ENCODE measurements around the gene TBC1D9B. TPM values are rescaled to one million over a fixed set of nuclear protein-coding genes. Genes with fewer than 3 reads are reported as not detected.

Gene TBC1D9B
- total RNA-seq, 2 experiments from 2014 or later: 70.5 to 72.7 TPM

DNA sequence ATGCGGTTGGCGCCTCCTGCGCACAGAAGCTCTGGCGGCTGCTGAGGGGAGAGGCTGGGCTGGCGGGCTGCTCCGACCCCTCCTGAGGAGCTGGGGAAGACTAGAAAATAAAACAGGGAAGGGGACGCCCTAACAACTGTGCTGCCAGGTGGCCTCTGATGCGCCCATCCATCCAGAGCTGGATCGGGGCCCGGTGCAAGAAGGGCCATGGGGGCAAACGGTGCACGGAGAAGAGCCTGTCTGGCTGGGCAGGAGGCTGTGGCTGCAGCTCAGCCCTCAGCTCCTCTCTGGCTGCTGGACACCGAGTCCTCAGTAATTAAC lies 28.0 kb downstream of the TBC1D9B start:
- ChIA-PET CTCF (no interaction called here), POLR2A (interaction anchor here (0.6 kb wide), 1 partner anchor 12 kb away, joined by 3 read pairs; no protein-coding TSS in a partner anchor)
- ATAC-seq (no peak), DNase-seq (no peak)
- Mint-ChIP-seq H3K27me3 (ENCODE audit: low read depth) (no peaks in the 10 kb centered on the region), H3K27ac (no peak overlapping the region), H3K4me3 (no peak overlapping the region), H3K36me3 (ENCODE audit: low read depth) (peaks cover 34% of the 10 kb centered on the region), H3K9me3 (ENCODE audit: insufficient read depth) (peaks cover 6% of the 10 kb centered on the region), H3K4me1 (ENCODE audit: low read depth) (no peaks in the 10 kb centered on the region)

DNA sequence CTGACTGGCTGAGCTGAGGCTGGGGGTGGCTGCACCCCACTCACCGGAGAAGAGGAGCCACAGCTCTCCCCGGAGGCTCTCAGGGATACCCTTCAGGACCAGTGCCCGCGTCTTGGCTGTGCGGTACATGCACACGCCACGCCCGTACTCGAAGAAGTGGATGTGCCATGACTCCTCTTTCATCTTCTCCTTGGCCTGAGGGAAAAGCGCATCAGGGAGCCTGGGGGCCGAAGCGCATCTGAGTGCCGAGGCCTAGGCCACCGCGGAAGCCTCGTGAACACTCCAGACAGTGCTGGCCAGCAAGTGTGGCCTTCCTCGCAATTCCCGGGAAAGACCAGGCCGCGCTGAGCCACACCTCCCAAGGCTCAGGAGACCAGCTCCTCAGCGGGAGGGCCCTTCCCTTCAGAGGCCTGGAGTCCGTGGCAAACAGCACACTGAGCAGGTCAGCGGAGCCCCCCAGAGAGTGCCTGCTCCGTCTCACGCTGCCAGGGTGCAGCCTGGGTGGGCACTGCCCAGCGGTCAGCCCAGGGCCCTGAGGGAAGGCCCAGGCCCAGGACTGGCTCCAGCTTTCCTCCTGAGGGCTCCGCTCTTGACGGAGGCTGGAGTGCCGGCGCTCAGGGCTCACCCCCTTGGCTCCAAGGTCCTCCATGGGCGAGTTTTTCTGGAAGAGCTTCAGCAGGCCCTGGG lies 28.6 kb downstream of the TBC1D9B start:
- DNase-seq (no peak), ATAC-seq (no peak)
- ChIA-PET POLR2A (interaction anchor here (0.6 kb wide), 1 partner anchor 11 kb away, joined by 3 read pairs; no protein-coding TSS in a partner anchor), CTCF (no interaction called here)
- Mint-ChIP-seq H3K27me3 (ENCODE audit: low read depth) (no peaks in the 10 kb centered on the region), H3K4me3 (no peak overlapping the region), H3K4me1 (ENCODE audit: low read depth) (no peaks in the 10 kb centered on the region), H3K27ac (no peak overlapping the region), H3K9me3 (ENCODE audit: insufficient read depth) (peaks cover 6% of the 10 kb centered on the region), H3K36me3 (ENCODE audit: low read depth) (peaks cover 29% of the 10 kb centered on the region)

DNA sequence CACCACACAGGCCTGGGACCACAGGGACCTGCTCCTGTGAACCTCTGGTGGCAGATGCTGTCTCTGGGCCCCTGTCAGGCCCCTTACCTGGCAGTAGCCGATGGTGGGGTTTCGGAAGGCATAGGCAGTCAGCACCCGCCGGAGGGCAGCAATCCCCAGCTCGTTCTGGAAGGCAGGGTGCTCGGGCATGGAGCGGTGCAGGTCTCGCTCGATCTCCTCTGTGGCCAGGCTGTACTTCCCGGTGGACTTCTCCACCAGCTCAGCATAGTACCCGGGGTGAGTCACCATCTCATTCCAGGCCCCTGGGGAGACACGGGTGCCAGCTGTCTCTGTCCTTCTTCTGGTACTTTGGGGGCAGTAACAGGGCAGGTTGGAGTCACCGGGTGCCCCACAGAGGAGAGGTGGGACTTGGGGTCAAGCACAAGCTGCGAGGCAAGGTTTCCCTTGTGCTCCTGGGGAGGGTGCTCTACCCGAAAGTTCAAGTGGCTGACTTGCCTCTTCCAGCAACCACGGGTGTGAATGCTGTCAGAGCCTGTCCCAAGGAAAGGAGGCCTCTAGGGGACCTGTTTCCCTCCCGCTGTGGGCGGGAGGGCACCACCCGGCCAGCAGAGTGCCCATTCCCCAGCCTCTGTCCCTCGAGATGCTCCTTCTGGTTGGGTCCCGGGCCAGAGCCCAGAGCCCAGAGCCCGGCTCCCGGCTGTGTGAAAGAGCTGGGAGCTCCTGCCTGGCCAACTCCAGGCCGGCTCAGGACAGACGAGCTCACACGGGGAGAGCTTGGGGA lies 29.3 kb downstream of the TBC1D9B start:
- POLR2A ChIA-PET: no interaction called here
- peaks cover 21% of the 10 kb centered on the region for H3K36me3 Mint-ChIP-seq (ENCODE audit: low read depth)

DNA sequence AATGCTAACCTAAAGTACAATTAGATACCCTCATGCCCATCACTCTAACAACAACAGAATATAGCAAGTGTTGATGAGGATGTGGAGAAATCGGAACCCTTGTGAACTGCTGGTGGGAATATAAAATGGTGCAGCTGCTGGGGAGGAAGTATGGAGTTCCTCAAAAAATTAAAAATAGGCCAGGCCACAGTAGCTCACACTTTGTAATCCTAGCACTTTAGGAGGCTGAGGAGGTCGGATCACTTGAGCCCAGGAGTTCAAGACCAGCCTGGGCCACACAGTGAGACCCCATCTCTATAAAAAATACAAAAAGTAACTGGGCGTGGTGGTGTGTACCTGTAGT lies 31.1 kb downstream of the TBC1D9B start:
- ATAC-seq (no peak), DNase-seq (no peak)
- Mint-ChIP-seq H3K36me3 (ENCODE audit: low read depth) (peaks cover 8% of the 10 kb centered on the region), H3K4me3 (no peak overlapping the region), H3K4me1 (ENCODE audit: low read depth) (no peaks in the 10 kb centered on the region), H3K9me3 (ENCODE audit: insufficient read depth) (no peaks in the 10 kb centered on the region), H3K27me3 (ENCODE audit: low read depth) (no peaks in the 10 kb centered on the region), H3K27ac (no peak overlapping the region)
- ChIA-PET POLR2A (interaction anchor here (0.6 kb wide), 1 partner anchor 1251 kb away, joined by 4 read pairs; no protein-coding TSS in a partner anchor), CTCF (interaction anchor here (1.1 kb wide), 1 partner anchor 9 kb away, joined by 3 read pairs; no protein-coding TSS in a partner anchor)

More for the DNA sequence above, 29.3 kb downstream of the TBC1D9B start:
- Mint-ChIP-seq H3K27me3 (ENCODE audit: low read depth) (no peaks in the 10 kb centered on the region), H3K4me3 (no peak overlapping the region), H3K9me3 (ENCODE audit: insufficient read depth) (peaks cover 3% of the 10 kb centered on the region), H3K4me1 (ENCODE audit: low read depth) (no peaks in the 10 kb centered on the region), H3K27ac (no peak overlapping the region)
- DNase-seq (no peak), ATAC-seq (no peak)
- CTCF ChIA-PET: no interaction called here

DNA sequence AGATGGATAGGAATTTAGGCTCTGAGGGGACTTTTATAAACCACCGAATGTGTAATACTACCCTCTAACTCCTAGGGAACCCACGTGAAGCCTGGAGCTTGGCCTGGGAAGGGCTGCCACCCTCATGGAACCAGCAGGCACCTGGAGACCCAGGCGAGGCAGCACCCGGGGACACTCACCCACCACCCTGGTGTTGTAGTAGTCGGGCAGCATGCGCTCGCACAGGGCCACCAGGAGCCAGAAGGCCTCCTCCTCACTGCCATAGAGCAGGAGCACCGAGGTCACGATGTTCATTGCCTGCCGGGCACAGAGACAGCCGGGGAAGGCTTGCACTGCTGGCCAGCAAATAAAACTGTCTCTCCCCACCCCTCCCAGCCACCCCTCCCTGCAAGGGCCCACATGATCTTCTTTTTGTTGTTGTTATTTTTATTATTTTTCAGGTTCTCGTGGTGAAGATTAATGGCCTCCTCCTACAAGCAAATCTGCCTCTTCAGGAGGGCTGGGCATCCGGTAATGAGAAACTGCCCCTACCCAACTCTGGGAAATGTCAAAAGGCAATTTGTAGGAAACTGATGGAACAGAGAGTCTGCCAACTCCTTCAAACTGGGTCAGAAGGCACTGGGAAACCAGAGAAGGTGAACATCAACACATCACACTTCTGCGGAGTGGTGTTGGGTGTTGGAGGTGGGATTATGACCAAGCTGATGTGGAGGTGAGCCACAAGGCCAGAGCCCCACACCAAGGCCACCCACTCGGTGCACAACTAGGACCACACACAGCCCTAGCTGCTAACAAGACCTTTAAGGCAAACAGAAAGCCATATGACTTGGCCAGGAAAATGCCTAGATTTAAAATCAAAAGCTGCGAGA lies 31.7 kb downstream of the TBC1D9B start:
- ATAC-seq (no peak), DNase-seq (no peak)
- H3K27ac Mint-ChIP-seq: no peak overlapping the region
- no peaks in the 10 kb centered on the region for H3K4me1 Mint-ChIP-seq (ENCODE audit: low read depth)
- no peaks in the 10 kb centered on the region for H3K9me3 Mint-ChIP-seq (ENCODE audit: insufficient read depth)
- peaks cover 11% of the 10 kb centered on the region for H3K36me3 Mint-ChIP-seq (ENCODE audit: low read depth)
- no peaks in the 10 kb centered on the region for H3K27me3 Mint-ChIP-seq (ENCODE audit: low read depth)
- H3K4me3 Mint-ChIP-seq: no peak overlapping the region
- CTCF ChIA-PET: interaction anchor here (1.1 kb wide), 1 partner anchor 9 kb away, joined by 3 read pairs; no protein-coding TSS in a partner anchor
- POLR2A ChIA-PET: interaction anchor here (0.6 kb wide), 1 partner anchor 1250 kb away, joined by 4 read pairs; no protein-coding TSS in a partner anchor

DNA sequence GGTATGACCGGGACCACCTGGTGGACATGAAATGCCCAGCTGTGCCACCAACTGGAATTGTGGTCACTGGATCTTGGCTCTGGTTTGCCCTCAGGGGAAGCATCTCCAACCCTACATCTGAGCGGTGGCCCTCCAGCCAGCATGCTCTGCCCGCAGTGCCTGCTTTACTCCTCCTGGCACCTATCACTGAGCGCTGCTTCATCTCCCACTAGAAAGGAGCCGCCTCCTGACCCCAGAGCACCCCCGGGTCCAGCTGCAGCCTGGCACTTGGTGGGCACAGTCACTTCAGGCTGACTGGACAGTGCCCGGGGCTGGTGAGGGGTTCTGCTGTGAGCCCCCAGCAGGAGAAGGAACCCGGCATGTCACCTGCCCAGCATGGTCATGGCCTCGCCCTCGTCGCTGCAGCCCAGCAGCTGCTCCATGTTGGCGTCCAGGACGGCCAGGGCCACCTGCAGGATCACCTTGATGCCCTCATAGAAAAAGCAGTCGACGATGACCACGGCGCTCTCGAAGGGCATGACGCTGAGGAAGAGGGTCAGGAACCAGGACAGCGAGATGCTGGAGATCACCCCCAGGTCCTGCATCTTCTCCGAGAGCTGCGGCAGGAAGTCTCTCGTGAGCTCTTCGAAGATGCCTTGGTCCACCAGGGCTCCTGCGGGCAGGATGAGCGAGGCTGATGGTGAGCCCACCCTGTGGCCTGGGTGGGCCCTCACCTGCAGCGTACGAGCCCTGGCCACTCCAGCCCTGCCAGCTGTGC lies 33.0 kb downstream of the TBC1D9B start:
- DNase-seq: no peak
- no peak for ATAC-seq
- no peaks in the 10 kb centered on the region for H3K27me3 Mint-ChIP-seq (ENCODE audit: low read depth)
- peaks cover 15% of the 10 kb centered on the region for H3K36me3 Mint-ChIP-seq (ENCODE audit: low read depth)
- no peaks in the 10 kb centered on the region for H3K4me1 Mint-ChIP-seq (ENCODE audit: low read depth)
- H3K4me3 Mint-ChIP-seq: no peak overlapping the region
- CTCF ChIA-PET: interaction anchor here (0.9 kb wide), 1 partner anchor 9 kb away, joined by 3 read pairs; no protein-coding TSS in a partner anchor
- POLR2A ChIA-PET: interaction anchor here (0.6 kb wide), 1 partner anchor 15 kb away, joined by 3 read pairs; no protein-coding TSS in a partner anchor
- H3K9me3 Mint-ChIP-seq (ENCODE audit: insufficient read depth): no peaks in the 10 kb centered on the region
- H3K27ac Mint-ChIP-seq: no peak overlapping the region

DNA sequence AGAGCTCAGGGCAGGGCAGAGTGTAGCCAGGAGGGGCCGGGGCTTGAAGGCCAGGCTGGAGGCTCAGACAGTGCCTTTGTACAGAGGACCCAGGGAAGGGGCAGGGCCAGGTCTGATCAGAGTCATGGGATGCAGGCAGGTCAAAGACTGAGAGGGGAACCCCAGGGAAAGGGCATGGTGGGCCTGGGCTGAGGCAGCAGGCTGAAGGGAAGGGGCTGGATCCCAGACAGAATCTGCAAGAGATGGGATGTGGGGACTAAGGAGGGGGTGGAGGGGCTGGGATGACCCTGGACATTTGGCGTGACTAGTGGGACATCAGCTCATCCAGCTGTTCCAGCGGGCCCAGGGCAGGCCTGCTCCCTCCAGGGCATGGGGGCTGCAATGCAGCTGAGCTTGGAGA lies 33.6 kb downstream of the TBC1D9B start:
- H3K9me3 Mint-ChIP-seq (ENCODE audit: insufficient read depth): no peaks in the 10 kb centered on the region
- CTCF ChIA-PET: no interaction called here
- DNase-seq (no peak), ATAC-seq (no peak)
- H3K27me3 Mint-ChIP-seq (ENCODE audit: low read depth): no peaks in the 10 kb centered on the region
- no peaks in the 10 kb centered on the region for H3K4me1 Mint-ChIP-seq (ENCODE audit: low read depth)
- no peak overlapping the region for H3K4me3 Mint-ChIP-seq
- POLR2A ChIA-PET: no interaction called here
- H3K27ac Mint-ChIP-seq: no peak overlapping the region
- peaks cover 15% of the 10 kb centered on the region for H3K36me3 Mint-ChIP-seq (ENCODE audit: low read depth)

DNA sequence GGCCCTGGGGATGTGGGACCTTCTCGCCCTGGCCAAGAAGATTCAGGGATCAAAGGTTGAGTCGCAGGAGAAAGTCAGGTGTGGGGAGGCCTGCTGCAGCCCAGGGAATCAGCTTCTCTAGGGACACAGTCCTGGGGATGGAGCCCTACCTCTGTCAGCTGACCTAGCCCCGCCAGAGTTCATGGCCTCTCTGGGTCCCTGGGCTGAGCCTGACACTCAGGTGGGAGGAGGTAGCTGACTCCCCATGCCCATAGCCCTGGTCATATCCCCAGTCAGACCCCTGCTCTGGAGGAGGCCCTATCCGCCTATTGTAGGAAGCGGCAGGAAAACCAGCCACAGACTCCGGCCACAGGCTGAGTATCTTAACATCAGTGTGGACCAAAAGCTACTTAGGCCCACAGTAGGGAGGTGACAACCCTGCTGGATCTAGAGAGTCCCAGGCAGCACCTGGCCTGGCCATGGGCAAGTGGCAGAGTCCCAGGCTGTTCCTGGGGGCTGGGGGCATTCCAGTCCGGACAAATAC lies 34.0 kb downstream of the TBC1D9B start:
- ATAC-seq (no peak), DNase-seq (no peak)
- peaks cover 15% of the 10 kb centered on the region for H3K36me3 Mint-ChIP-seq (ENCODE audit: low read depth)
- H3K4me3 Mint-ChIP-seq: no peak overlapping the region
- POLR2A ChIA-PET: no interaction called here
- H3K4me1 Mint-ChIP-seq (ENCODE audit: low read depth): no peaks in the 10 kb centered on the region
- CTCF ChIA-PET: no interaction called here
- H3K27ac Mint-ChIP-seq: no peak overlapping the region
- no peaks in the 10 kb centered on the region for H3K27me3 Mint-ChIP-seq (ENCODE audit: low read depth)
- H3K9me3 Mint-ChIP-seq (ENCODE audit: insufficient read depth): no peaks in the 10 kb centered on the region

DNA sequence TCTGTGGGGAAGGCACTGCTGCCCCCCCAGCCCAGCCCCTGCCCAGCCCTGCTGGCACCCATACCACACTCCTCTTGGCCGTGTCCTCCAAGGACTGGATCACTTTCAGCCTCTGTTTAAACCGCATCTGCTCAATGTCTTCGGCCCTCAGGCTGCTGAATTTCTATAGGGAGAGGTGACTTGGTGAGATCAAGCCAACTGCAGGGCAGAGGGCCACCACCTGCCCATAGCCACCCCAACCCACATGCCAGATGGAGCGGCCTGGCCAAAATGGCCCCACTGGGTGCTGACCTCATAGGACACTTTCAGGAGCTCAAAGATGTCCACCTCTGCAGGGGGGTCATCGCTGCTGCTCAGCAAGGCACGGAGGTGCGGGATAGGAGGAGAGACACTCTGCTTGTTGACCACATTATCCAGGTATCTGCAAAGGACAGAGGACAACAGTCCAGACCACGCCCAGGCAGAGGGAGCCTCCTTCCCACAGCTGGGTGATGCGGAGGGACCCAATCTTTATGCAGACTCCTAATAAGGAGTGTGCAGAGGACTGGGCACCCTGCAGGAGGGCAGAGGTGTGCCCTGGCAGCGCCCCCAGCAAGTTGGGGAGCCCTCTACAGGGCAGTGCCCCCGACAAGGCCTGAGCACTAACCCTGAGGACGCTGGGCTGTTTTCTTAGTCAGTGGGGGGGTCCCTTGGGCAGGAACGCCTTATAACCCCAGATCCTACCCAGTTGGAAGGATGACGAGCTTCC lies 34.7 kb downstream of the TBC1D9B start:
- no peak for DNase-seq
- Mint-ChIP-seq H3K27me3 (ENCODE audit: low read depth) (no peaks in the 10 kb centered on the region), H3K4me3 (no peak overlapping the region), H3K36me3 (ENCODE audit: low read depth) (peaks cover 18% of the 10 kb centered on the region), H3K9me3 (ENCODE audit: insufficient read depth) (no peaks in the 10 kb centered on the region), H3K4me1 (ENCODE audit: low read depth) (no peaks in the 10 kb centered on the region), H3K27ac (no peak overlapping the region)
- CTCF ChIA-PET: no interaction called here
- POLR2A ChIA-PET: no interaction called here
- ATAC-seq: no peak

DNA sequence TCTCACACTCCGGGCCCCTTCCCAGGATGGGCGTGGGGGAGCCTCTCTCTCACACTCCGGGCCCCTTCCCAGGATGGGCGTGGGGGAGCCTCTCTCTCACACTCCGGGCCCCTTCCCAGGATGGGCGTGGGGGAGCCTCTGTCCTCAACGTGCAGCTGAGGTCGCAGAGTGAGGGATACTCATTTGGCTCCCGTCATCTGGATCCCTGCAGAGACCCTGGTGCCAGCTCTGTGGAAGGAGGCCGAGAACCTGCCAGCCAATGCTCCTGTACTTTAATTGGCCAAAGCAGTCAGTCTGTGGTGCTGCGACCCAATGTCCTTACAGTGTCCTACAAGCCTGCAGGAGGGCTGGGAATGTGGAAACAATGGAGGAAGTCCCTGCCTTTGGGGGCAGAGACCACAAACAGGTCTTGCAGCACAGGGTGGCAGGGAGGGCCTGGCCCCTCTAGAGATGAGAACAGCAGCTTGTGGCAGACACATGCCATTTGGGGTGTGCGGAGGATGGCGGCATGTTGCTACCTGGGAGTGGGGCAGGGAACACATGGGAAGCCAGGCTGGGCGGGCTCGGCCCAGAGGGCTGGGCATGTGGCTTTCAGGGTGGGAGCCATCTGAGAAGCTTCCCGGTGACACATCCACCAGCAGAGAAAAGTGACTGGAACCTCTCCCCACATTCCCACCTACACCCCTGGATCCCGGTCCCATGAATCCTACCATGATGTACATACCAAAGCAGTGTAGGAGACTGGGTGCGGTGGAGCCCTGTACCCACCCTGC lies 35.5 kb downstream of the TBC1D9B start:
- Mint-ChIP-seq H3K36me3 (ENCODE audit: low read depth) (peaks cover 17% of the 10 kb centered on the region), H3K27ac (no peak overlapping the region), H3K4me3 (no peak overlapping the region), H3K27me3 (ENCODE audit: low read depth) (no peaks in the 10 kb centered on the region), H3K9me3 (ENCODE audit: insufficient read depth) (no peaks in the 10 kb centered on the region), H3K4me1 (ENCODE audit: low read depth) (no peaks in the 10 kb centered on the region)
- POLR2A ChIA-PET: no interaction called here
- CTCF ChIA-PET: interaction anchor here (1.2 kb wide), 1 partner anchor 109 kb away, joined by 3 read pairs; no protein-coding TSS in a partner anchor
- DNase-seq (no peak), ATAC-seq (no peak)

All from activated CD8-positive, alpha-beta T cell treated with anti-CD3 and anti-CD28 coated beads, Interleukin-2, amount 10 ng/mL, durations not matched to agents 7 days and 5 days (primary cell).